Measurements from ENCODE around the gene ZCRB1.

ZCRB1 gene

DNA sequence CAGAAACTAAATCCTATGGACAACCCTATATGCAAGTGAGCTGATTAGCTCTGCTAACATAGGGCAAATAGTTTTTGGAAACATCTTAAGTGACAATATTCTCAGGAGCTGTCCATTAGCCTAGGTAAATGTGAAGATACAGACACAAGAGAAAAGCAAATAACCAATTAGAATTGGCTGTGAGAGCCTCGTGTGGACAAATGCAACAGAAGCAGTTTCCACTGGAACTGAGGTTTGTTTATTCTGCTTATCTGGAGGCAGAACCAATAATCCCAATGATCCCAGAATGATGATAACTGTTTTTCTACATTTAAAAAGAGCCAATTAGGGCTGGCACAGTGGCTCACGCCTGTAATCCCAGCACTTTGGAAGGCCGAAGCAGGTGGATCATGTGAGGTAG lies 44.6 kb downstream of the ZCRB1 start:
- no peaks in the 10 kb centered on the region for H3K9me3 Mint-ChIP-seq
- no peaks in the 10 kb centered on the region for H3K36me3 Mint-ChIP-seq
- H3K27ac Mint-ChIP-seq = no peak overlapping the region
- no peak overlapping the region for H3K4me3 Mint-ChIP-seq
- H3K27me3 Mint-ChIP-seq = peaks cover 4% of the 10 kb centered on the region
- DNase-seq = no peak
- peaks cover 2% of the 10 kb centered on the region for H3K4me1 Mint-ChIP-seq
- CTCF ChIA-PET = interaction anchor here (1.9 kb wide), 1 partner anchor 15 kb away, joined by 4 read pairs; no protein-coding TSS in a partner anchor

GRCh38 chr12:42278128-42278510 lies 47.8 kb downstream of the ZCRB1 start:
- peaks cover 9% of the 10 kb centered on the region for H3K27me3 Mint-ChIP-seq

DNA sequence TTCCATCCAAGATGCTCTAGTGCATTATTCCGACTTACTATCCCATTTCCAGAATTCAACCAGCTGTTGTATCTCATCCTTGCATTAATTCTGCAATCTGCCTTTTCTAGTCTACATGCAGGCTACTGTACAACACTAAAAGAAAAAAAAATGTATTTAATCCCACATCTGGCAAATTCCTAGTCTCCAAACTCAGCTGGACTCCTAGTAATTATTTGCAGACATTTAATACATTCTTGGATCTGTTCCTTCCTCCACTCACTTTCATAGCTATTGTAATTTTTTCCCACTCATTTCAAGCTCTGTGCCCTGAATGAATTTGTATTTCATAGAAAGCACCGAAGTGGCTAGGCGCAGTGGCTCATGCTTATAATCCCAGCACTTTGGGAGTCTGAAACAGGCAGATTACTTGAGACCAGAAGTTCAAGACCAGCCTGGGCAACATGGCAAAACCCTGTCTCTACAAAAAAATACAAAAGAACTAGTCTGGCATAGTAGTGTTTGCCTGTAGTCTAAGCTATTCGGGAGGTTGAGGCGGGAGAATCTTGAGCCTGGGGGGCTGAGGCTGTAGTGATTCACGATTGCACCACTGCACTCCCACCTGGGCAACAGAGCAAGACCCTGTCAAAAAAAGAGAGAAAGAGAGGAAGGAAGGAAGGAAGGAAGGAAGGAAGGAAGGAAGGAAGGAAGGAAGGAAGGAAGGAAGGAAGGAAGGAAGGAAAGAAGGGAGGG lies 48.3 kb downstream of the ZCRB1 start:
- Mint-ChIP-seq H3K27me3 (peaks cover 9% of the 10 kb centered on the region), H3K4me3 (no peak overlapping the region), H3K27ac (no peak overlapping the region), H3K9me3 (peaks cover 1% of the 10 kb centered on the region), H3K4me1 (no peaks in the 10 kb centered on the region), H3K36me3 (no peaks in the 10 kb centered on the region)
- DNase-seq = no peak
- CTCF ChIA-PET = no interaction called here

More at GRCh38 chr12:42278128-42278510, 47.8 kb downstream of the ZCRB1 start:
- no peaks in the 10 kb centered on the region for H3K4me1 Mint-ChIP-seq
- CTCF ChIA-PET = no interaction called here
- no peak for DNase-seq
- H3K9me3 Mint-ChIP-seq = no peaks in the 10 kb centered on the region
- H3K36me3 Mint-ChIP-seq = no peaks in the 10 kb centered on the region
- H3K4me3 Mint-ChIP-seq = no peak overlapping the region
- H3K27ac Mint-ChIP-seq = no peak overlapping the region

DNA sequence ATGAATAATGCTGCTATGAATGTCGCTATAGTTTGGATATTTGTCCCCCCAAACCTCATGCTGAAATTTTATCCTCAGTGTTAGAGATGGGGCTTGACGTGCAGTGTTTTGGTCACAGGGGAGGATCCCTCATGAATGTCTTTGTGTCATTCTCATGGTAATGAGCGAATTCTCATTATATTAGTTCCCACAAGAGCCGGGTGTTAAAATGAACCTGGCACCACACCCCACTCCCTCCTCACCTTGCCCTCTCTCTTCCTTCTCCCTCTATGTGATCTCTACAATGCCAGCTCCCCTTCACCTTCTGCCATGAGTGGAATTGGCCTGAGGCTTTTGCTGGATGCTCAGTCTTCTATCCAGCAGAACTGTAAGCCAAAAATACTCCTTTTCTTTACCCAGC lies 50.4 kb downstream of the ZCRB1 start:
- Mint-ChIP-seq H3K9me3 (peaks cover 2% of the 10 kb centered on the region), H3K4me3 (no peak overlapping the region), H3K27me3 (peaks cover 9% of the 10 kb centered on the region), H3K27ac (no peak overlapping the region), H3K4me1 (no peaks in the 10 kb centered on the region), H3K36me3 (no peaks in the 10 kb centered on the region)
- DNase-seq = no peak
- CTCF ChIA-PET = no interaction called here

GRCh38 chr12:42273706-42274105 lies 52.2 kb downstream of the ZCRB1 start:
- CTCF ChIA-PET = no interaction called here
- Mint-ChIP-seq H3K27ac (no peak overlapping the region), H3K27me3 (peaks cover 9% of the 10 kb centered on the region), H3K4me3 (no peak overlapping the region), H3K36me3 (no peaks in the 10 kb centered on the region), H3K9me3 (peaks cover 2% of the 10 kb centered on the region), H3K4me1 (no peaks in the 10 kb centered on the region)
- no peak for DNase-seq

DNA sequence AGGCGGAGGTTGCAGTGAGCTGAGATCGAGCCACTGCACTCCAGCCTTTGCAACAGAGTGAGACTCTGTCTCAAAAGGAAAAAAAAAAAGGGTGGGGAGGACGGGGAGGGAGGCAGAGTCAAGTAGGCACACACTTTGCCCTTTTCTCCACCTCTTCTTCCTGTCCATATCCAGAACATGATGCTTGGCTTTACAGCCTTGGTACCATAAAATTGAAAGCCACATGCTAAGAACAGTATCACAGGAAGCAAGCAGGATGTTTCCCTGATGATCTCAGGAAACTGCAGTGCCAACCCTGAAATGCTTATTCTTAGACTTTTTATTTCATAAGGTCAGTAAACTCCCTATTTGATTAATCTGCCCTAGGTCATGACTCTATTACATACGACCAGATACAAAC lies 55.3 kb downstream of the ZCRB1 start:
- H3K27me3 Mint-ChIP-seq = no peaks in the 10 kb centered on the region
- no peaks in the 10 kb centered on the region for H3K36me3 Mint-ChIP-seq

GRCh38 chr12:42267413-42268190 lies 58.3 kb downstream of the ZCRB1 start:
- DNase-seq = no peak
- Mint-ChIP-seq H3K27me3 (no peaks in the 10 kb centered on the region), H3K27ac (no peak overlapping the region), H3K4me3 (no peak overlapping the region), H3K36me3 (no peaks in the 10 kb centered on the region), H3K4me1 (peaks cover 2% of the 10 kb centered on the region), H3K9me3 (peaks cover under 1% of the 10 kb centered on the region)
- CTCF ChIA-PET = no interaction called here

More for the DNA sequence above, 55.3 kb downstream of the ZCRB1 start:
- peaks cover 2% of the 10 kb centered on the region for H3K9me3 Mint-ChIP-seq
- CTCF ChIA-PET = no interaction called here
- no peak overlapping the region for H3K4me3 Mint-ChIP-seq
- DNase-seq = no peak
- no peak overlapping the region for H3K27ac Mint-ChIP-seq
- no peaks in the 10 kb centered on the region for H3K4me1 Mint-ChIP-seq

DNA sequence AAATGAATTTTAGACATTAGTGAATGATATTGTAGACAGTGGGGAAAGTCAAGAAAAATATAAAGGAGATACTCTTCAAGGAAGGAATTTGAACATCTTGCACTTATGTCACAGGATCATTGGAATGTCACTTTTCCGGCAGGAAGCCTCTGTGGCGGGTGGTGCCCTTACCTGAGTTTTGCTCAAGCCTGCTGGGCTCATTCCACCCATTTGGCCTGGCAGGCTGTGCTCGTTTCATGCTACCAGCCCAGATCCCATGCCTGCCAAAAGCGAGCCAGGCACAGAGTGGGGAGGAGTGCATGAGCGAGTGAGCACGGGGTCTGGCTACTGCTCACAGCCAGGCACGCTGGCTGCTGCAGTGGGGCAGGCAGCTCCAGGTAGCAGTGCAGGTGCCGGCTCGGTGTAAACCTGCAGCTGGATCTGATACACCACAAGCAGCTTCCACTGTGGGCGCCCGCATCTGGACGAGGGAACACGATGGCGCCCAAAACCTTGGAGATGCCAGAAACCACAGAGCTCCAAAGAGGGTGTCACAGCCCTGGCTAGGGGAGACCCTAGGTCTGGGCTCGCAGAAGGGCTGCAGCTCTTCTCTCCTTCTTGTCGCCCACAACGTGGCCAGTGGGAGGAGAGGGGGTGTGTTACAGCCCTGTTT lies 59.2 kb downstream of the ZCRB1 start:
- peaks cover 2% of the 10 kb centered on the region for H3K4me1 Mint-ChIP-seq
- CTCF ChIA-PET = no interaction called here
- no peaks in the 10 kb centered on the region for H3K36me3 Mint-ChIP-seq
- no peak overlapping the region for H3K4me3 Mint-ChIP-seq
- no peaks in the 10 kb centered on the region for H3K27me3 Mint-ChIP-seq
- no peak overlapping the region for H3K27ac Mint-ChIP-seq
- DNase-seq = no peak
- no peaks in the 10 kb centered on the region for H3K9me3 Mint-ChIP-seq

- peaks cover 2% of the 10 kb centered on the region for H3K4me1 Mint-ChIP-seq
- no peaks in the 10 kb centered on the region for H3K27me3 Mint-ChIP-seq
- no peaks in the 10 kb centered on the region for H3K9me3 Mint-ChIP-seq
- DNase-seq = no peak
- H3K4me3 Mint-ChIP-seq = no peak overlapping the region
- CTCF ChIA-PET = no interaction called here
- no peaks in the 10 kb centered on the region for H3K36me3 Mint-ChIP-seq
- H3K27ac Mint-ChIP-seq = no peak overlapping the region
Measured at GRCh38 chr12:42262271-42262670, 63.6 kb downstream of the ZCRB1 start.

Measured in activated naive CD4-positive, alpha-beta T cell treated with anti-CD3 and anti-CD28 coated beads, Interleukin-2, amount 10 ng/mL, durations not matched to agents 7 days and 5 days (primary cell).